SIG-M5 (cell line): ENCODE results near the gene USP9X.
"Not testable (repeated sequence)": the region's sequence is repeated elsewhere in the genome, so short reads cannot be mapped to it uniquely, and the experiment has no call there.

Experiments
- DNase-seq: peaks from one replicate; lab custom pipeline; 2025; lab: John Stamatoyannopoulos, UW

Gene USP9X

GRCh38 chrX:41086627-41086932, 1.3 kb downstream of the USP9X start:
- DNase-seq = no peak

DNA sequence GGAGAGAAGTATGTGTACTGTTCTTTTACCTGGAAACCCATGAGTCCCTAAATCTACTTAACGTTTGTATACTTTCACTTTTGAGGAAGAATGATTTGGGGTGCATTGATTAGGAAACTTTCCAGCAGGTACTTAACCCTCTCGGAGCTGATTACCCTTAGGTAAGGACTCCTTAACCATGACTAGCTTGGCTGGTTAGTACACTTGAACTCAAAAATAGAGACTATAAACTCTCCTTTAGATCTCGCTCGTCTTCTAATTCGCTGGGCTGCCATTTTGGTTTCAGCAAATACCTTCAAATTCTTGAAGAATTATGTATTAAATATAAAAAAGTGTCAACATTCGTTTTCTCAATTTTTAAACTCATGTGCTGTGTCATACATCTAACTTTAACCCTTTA, 2.0 kb downstream of the USP9X start:
- DNase-seq = no peak

- no peak for DNase-seq
Measured at GRCh38 chrX:41090568-41091238, 5.5 kb downstream of the USP9X start.

DNA sequence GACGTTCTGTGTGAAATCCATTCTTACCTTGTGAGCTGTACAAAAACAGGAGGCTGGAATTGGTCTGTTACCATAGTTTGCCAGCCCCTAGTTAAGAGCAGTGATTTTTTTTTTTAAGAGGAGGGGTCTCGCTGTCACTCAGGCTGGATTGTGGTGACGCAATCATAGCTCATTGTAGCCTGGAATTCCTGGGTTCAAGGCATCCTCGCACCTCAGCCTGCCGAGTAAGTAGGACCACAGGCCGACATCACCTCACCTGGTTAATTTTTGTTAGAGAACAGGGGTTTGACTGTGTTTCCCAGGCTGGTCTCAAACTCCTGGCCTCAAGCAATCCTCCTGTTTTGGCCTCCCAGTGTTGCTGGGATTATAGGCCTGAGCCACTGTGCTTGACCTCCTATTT, 7.5 kb downstream of the USP9X start:
- DNase-seq = no peak

GRCh38 chrX:41095174-41095573, 9.9 kb downstream of the USP9X start:
- no peak for DNase-seq

DNA sequence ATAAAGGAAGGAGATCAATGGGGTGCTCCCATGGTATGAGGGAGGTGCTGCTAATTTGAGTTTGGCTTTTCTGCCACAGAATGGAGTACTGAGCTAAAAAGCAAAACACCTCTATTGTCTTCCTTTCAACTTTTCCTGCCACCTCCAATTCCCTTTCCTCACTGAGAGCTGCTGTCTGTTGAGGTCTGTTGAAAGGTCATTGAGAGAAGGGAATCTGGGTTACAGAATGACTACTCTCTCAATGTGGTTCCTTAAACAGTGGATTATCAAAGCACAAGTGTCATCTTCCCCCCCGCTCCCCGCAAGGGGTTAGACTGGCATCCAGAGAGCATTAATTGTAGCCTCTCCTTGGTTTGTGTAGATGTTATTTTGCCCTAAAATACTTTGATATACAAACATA, 10.7 kb downstream of the USP9X start:
- DNase-seq = no peak

- DNase-seq = no peak
Measured at GRCh38 chrX:41096339-41096955, 11.2 kb downstream of the USP9X start.

- no peak for DNase-seq
Measured at GRCh38 chrX:41097326-41097725, 12.1 kb downstream of the USP9X start.

DNA sequence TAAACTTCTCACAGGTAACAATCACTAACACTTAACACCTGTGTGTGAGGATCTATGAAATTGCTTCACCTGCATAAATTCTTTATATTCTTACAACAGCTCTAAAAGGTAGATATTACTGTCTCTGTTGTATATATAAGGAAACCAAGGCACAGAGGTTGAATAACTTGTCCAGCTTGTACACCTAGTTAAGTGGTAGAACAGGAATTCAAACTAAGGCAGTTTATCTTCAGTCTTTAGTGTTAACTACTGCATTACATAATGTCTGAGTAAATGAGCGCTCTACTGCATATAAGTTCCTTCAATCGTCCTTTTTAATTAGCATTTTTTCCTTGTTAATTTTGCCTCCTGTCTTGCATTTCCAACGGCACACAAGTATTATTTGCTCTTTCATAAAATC, 15.0 kb downstream of the USP9X start:
- no peak for DNase-seq

DNA sequence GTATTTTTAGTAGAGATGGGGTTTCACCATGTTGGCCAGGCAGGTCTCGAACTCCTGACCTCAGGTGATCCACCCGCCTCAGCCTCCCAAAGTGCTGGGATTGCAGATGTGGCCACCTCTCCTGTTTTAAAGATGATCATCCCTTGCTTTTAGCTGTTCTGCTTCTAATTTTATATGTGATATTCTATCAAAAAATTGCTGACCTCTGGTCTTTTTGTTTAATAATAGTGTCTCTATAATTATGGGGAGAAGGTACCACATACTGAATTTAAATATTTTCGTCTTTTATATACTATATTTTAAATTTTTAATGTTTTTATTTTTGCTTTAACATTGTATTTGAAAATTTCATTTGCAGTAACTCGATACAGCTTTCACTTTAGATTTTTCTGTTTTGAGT, 15.6 kb downstream of the USP9X start:
- no peak for DNase-seq

DNA sequence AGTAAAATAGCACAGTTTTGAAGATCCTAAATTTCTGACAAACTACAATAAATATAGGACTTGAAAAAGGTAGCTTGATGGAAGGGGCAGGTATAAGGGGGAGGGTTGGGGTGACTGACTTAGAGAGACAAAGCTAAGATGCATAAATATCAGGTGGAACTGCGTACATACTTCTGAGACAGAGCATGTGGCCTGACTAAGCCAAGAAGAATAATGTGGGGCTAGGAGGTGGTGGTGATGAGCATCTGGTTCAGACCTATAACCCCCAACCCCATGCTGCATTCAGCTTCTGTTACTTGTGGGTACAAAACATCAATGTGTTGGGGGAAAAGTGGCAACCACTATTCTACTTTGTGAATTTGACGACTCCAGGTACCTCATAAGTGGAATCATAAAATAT, 19.8 kb downstream of the USP9X start:
- DNase-seq = no peak

- DNase-seq = not testable (repeated sequence)
Measured at GRCh38 chrX:41106257-41106656, 21.0 kb downstream of the USP9X start.

- DNase-seq = no peak
Measured at GRCh38 chrX:41108007-41108406, 22.8 kb downstream of the USP9X start.

DNA sequence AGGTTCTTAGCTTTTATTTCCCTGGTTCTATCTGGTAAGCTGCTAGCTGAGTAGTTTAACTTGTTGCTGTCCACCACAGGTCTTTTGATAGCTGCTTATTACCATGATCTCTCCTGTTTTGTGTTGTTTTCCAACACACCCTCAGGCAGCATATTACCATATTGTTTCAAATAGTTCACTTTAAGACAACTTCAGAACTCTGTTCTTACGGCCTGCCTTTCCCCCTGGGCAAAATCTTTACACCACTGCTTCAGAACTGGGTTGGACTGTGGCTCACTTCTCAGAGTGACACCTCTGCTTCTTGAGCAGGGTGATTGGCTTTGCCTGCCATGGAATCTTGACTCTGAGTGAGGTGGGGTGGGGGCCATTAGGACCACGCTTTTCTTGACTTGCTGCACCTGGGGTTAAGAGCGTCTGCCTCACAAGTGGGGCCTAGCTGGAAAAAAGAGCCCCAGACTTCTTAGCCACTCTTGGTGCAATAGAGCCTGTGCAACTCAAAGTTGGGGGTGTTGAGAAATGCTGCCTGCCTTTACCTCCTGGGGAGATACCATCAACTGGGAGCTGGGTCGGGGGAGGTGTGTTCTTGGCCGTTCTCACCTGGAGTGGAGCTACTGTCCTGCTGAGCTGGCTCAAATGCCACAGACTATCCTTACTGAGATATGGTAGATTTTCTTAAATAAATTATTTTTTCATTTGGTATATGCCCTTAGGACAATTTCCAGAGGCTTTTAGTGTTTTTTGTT, 23.4 kb downstream of the USP9X start:
- no peak for DNase-seq

- DNase-seq = no peak
Measured at GRCh38 chrX:41110801-41111625, 25.8 kb downstream of the USP9X start.

GRCh38 chrX:41115104-41115425, 29.8 kb downstream of the USP9X start:
- DNase-seq = not testable (repeated sequence)

- no peak for DNase-seq
Measured at GRCh38 chrX:41116948-41117347, 31.7 kb downstream of the USP9X start.

- no peak for DNase-seq
Measured at GRCh38 chrX:41118156-41118555, 32.9 kb downstream of the USP9X start.

DNA sequence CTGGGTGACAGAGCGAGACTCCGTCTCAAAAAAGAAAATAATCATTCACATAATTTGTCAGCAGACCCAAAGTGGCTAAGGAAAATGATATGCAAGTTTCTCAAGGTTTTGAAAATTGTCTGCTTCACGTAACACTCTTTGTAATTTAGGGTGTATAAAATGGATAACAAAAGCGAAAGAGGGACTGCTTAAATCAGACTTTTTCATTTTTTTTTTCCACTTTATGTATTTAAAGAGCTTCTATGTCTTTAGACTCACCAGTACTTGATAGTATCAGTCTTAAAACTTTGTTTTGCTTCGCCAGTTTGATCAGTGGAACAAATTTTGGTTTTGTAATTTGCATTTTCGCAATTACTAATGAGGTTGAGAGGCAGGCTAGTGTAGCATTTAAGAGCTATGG, 34.6 kb downstream of the USP9X start:
- DNase-seq = no peak

DNA sequence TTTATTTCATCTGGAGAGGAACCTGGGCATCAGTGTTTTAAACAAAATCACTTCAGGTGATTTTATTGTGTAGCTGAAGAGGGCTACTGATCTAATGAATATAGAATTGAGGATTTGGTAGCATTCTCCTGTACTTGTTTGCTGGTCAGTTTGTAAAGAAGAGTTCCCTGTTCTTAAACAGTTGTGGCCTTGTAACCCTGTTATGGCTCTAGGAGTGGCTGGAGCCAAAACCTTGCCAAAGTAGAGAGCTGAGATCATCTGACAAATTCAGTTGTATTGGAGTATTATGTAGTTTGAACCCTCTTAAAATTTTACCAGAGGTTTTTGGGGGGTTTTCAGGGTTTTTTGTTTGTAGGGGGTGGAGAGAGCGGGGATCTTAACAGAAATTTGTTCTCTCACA, 36.5 kb downstream of the USP9X start:
- DNase-seq = no peak

- DNase-seq = no peak
Measured at GRCh38 chrX:41122664-41123257, 37.5 kb downstream of the USP9X start.

DNA sequence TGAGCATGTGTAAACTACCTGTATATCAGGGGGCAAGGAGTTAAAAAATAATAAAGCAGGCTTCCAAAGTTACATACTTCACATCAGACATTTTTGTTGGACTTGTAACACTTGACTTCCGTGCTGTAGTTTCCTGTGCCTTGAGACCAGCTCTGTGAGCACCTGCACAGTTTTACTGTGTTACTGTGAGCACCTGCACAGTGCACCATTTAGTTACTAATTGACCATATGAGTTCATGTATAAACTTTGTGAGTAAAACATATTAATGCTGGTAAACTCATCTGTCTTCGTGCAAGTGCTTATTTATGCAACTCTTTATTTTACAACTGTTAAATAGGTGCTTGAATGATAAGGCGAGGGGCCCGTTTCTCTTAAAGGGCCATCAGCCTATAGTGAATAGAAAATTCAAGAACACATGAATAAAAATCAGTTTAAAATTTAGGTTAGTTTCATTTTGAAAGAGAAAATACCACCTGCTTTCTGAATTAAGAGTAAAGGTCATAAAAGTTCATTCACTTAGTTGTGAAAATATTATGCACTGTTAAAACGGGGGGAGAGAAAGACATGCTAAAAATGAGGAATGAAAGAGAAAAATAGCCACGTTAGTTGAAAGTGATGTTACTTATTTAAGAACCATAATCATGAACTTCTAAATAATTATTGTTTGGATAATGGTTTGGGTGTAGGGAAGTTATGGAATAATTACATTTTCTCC, 42.4 kb downstream of the USP9X start:
- DNase-seq = no peak
